GM10847 (cell line): Measurements from ENCODE around the gene SV2C.

Source experiments
- POLR2A ChIP-seq: IDR thresholded peaks from 2 replicates; pipeline ENCODE4 v1.6.1; 2011; ENCODE audit not compliant: insufficient read length; ENCODE audit errors: extremely low read depth

Gene SV2C

DNA sequence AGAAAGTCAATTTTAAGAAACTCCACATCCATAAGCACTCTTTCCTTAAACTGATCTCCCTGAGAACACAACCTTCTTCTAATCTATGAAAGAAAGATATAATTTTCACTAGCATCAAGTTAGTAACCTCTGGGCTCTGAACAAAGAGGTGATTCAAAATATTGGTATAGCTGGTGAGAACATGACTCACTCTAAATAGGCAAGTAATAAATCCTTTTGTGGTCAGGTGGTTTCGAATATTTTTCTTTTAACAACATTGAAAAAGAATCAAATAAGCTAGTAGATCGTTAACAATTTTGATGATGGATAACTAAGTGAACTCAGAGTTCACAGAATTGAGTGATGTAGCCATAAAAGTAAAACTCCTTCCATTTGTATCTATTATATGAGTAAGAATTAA is 169.3 kb downstream of the SV2C start:
- TF ChIP-seq POLR2A = no peak

DNA sequence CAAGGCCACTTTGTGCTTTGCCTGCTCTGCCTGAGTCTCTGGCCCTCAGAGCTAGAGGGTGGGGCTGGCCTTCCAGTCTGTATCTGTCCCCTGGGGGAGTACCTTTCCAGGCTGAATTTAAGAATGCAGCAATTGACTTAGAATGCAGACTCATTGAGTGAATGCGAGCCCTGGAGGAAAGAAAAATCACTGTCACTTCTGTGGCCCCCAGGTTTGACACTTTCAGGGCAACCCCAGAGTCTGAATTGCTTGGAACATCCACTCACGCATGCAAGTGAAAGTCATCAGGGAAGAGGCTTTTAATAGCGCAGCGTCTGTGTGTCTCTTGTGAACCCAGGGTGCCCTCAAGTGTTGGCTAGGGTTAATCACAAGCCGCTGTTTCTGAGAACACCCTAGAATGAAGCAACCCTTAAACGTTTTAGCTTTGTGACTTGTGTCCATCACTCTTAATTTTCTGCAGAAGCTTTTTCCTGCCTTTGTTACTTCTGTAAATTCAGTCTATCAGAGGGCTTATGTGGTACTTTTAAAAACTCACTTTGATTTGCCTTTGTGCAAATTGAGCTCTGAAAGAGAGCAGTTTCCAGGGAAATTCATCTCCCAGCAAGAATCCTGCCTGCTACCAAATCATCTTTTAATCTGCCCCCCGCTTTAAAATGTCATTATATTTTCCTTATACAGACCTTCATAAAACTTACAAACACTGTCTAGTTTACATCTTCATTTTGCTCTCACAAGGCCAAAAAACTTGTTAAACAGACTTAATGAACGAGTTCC is 173.1 kb downstream of the SV2C start:
- no peak for TF ChIP-seq POLR2A

DNA sequence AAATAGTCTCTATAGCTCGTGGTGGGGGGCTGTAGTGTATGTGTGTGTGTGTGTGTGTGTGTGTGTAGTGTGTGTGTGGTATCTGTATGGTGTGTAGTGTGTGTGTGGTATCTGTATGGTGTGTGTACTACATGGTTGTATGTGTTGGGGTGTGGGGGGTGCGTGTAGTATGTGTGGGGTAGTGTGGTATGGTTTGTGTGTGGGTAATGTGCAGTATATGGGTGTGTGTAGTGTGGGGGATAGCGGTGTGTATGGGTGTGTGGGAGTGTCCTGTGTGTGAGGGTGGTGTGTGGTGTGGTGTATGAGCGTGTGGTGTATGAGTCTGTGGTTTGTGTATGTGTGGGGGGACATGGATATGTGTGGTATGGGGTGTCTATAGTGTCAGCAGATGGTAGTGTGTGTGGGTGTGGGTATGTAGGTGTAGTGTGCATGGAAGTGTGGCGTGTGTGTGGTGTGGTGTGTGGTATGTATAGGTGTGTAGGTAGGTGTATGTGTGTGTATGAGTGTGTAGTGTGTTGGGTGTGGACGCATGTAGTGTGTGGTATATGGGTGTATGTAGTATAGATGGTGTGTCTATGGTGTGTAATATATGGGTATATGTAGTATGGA is 174.1 kb downstream of the SV2C start:
- TF ChIP-seq POLR2A = no peak

DNA sequence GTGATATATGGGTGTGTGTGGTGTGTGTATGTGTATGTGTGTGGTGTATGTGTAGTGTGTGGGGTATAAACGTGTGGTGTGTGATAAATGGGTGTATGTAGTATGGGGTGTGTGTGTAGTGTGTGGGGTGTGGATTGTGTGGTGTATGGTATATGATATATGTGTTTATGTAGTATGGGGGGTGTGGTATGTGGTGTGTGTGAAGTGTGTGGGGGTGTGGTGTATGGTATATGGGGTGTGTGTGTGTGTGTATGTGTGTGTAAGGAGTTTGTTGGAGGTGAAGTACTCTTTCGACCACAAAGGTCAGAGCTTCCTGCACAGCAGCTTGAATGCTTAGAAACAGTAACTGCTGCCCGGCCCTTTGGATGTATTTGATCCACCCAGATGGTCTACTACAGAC is 174.7 kb downstream of the SV2C start:
- TF ChIP-seq POLR2A = no peak

DNA sequence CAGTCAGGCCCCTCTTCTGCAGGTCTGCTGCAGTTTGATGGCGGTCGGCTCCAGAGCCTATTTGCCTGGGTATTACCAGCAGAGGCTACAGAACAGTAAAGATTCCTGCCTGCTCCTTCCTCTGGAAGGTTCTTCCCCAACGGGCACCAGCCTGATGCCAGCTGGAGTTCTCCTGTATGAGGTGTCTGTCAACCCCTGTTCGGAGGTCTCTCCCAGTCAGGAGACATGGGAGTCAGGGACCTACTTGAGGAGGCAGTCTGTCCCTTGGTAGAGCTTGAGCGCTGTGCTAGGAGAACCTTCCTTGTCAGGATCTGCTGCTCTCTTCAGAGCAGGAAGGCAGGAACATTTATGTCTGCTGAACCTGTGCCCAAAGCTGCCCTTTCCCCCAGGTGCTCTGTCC is 181.5 kb downstream of the SV2C start:
- no peak for TF ChIP-seq POLR2A

DNA sequence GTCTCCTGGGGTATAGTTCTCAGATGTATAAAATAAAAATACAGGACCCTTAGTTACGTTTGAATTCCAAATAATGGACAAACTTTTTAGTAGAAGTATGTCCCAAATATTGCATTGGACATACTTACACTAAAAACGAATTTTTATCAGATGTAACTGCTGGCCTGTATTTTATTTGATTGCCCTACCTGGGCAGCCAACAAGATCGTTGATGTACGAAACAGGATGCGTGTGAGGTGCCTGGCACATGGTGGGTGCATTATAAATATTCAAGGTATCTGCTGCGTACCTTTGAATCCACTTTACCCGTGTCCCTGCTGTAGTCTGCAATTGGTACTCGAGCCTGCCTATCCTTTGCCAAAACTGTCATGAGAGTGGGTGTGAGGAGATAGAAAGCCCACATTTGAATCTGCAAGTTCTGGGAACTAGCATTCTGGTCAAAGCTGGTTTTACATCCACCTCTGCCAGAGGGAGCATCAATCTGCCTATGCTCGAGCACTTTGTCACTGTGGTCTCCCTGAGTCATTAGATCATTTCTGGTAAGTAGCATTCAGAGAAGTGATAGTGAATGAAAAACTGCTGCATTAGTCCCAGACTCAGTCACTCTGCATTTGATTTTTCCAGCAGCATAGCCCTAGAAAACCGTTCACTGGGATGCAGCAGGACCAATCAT is 186.2 kb downstream of the SV2C start:
- no peak for TF ChIP-seq POLR2A

DNA sequence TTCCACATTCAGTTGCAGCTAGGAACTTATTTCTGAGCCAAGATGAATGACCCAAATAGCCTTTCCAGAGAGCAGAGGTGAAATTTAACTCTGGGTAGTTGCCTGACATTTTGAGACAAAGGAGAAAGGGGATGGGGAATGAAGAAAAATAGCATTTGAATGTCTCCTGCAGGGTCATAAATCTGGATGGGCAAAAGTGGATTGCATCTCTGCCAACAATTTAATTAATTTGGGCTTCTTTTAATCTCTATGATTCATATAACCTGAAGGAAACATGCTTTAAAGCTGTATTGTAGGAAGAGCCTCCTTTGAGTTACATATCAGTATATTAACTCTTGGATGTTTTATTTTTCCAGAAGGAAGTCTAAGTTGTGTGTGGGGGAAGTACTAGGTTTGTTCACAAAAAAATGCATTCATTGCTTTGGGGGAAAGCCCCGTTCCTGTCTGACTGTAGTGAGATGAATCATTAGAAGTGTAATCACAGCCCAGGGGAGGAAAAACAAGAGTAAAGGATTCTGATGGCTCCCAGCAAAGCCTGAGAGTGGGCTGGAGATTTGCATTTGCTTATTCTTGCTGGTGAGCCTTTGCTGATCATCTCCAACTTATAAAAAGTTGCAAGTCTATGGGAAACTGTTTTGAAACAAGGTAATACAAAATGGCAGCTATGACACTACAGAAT is 186.9 kb downstream of the SV2C start:
- TF ChIP-seq POLR2A = no peak

DNA sequence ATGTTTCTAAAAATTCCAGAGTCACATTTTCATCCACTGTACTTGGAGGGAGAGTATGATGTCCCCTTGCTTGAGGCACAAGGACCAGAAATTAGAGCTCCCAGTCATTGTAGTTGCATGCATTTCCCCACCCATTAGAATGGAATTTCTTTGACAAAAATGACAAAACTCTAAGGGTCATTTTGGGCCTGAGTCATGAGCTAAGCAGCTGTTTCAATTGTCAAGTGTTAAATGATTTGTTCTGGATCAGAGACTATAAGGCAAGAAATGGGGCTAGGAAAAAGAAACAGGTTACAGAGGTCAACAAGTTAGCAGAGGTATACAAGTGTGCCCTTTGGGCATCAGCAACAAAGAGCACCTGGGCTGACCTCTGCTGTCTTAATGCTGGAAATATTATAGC is 188.7 kb downstream of the SV2C start:
- TF ChIP-seq POLR2A = no peak

DNA sequence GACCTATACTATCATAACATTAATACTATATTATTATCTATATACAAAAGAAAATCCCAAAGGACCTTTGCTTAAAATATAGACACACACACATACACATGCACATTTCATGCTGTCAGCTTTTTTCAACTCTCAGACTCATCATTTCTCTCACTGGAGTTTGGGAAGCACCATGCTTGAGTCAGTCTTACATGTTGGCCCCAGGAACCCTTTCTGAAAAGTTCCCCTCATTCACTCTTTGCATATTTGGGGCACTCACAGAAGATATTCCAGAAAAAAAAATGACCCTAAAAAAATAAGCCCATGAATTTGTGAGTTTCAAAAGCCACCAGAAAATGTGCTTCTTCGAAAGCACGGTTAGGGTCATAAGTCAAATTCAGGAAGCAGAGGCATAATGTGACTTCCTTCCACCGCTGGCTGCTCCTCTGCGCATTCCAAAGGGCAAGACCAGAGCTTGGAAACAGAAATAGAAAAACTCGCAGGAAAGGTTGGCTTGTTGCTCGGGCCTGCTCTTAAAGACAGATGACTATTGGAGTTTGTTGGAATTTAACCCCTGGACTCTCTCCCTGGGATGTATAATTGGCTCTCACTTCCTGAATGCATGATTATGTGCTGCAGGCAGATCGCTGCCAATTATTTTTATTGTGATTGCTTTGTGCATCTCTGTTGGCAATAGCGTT is 190.2 kb downstream of the SV2C start:
- no peak for TF ChIP-seq POLR2A

DNA sequence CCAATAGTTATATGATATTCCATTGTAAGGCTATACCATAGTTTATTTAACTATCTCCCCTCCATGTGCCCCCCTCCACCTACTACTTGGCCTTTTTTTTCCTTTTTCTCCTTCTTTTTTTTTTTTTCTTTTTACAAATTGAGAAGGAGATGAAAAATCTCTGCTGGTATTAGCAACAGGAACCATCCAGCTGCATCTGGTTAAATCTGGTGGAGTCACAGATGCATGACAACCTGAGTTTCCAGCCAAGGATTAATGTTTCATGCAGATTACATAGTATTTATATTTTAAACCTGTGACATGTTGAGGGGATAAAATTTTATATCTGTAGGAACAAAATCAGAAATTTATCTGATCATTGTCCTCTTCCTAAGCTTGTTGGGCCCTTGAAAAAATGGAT is 191.4 kb downstream of the SV2C start:
- TF ChIP-seq POLR2A = no peak

DNA sequence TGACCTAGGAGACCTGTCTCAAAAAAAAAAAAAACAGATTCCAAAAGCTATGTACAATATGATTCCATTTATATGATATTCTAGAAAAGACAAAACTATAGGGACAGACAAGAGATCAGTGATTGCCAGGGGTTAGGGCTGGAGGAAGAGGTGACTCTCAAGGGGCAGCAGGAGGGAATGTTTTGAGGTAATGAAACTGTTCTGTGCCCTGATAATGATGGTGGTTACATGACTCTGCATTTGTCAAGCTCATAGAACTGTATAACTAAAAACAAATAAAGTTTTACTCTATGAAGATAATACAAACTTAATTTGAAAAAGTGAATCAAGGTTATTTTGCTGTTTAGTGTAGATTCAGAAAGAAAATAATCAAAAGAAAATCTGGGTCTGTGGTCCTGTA is 194.6 kb downstream of the SV2C start:
- no peak for TF ChIP-seq POLR2A

DNA sequence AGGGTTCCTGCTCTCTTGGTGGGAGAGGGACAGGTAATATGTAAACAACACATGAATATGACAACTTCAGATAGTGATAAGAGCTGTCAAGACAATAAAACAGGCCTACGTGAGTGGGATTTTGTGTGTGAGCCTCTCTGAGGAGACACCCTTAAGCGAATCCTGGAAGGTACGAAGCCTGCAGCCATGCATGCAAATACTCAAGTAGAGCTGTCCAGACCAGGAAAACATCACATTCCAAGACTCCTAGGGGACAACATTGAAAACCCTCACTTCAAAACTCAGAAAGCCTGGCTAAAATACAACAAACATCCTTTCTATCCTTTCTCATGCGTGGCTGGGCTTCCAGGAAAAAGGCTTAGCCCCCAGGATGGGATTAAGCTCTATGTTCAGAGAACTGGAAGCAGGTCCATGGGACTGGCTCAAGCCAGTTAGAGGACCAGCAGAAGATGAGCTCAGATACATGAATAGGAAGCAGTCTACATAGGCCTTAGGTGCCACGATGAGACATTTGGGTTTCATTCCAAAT is 195.1 kb downstream of the SV2C start:
- TF ChIP-seq POLR2A = no peak

DNA sequence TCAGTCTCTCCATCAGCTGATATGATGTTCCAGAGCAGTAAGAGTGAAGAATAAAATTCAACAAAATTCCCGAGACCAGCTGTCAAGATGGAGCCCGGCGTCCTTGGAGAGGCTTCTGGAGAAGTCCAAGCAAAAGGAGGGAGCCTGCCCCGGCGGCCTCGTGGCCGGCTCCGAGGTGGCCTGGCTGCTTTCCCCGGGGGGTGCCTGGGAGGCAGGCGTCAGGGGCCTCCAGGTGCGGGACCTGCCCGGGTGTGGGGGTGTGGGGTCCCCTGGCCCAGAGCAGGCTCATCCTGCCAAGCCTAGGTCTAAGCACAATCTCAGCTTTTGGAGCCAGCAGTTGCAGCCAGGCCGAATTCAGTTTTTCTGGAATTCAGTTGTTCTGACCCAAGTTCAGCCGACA is 197.3 kb downstream of the SV2C start:
- TF ChIP-seq POLR2A = no peak

DNA sequence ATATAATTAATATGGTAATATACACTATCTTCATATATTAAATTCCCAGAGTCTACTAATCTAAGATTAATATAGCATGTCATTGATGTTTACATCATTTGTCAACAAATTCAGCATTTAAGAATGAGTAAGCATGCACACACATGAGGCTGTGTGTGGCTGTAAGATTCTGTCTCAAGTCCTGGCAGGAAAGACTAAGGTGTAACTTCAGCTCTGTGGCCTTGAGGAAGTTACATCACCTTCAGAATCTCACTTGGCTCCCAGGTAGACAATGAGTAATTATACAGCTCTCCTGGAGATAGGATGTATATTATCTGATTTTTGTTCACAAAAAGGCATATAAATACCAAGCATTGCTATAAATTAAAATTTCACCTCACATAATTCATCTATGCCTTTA is 200.5 kb downstream of the SV2C start:
- TF ChIP-seq POLR2A = no peak

DNA sequence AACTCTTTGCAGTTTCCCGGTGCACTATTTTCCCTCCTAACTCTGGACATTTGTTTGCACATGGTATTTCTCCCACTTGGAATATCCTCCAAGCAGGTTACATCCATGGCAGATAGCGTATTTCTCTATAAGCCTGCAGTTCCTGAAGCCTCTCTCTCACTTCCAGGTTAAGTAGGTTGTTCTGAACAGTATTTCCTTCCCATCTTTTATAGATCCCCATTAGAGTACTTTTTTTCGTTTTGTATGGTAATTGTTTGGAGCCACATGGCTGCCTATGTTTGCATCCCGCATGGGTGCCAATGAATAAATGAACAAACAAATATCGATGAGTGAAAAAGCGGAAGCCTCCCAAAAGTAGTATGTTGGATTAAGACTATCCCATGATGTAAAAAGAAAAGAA is 206.5 kb downstream of the SV2C start:
- no peak for TF ChIP-seq POLR2A

DNA sequence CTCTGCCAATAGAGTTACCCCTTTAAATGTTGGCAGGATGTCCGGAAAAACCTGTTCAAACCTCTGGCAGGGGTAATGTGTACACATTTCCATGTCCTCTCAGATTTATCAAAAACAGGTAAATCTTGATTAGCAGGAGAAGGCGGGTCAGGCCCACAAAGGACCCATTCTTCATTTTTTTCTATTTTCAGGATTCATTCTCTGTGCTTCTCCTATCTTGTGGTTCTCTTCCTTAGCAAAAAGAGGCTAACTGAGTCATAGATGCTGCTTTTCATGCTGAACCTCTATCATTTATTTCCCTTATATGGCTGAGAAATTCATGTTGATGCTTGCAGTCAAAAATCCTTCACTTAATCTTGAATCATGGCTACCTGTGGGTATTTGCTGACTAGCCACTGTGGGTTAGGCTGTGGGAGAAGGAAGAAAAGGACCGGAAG is 207.2 kb downstream of the SV2C start:
- no peak for TF ChIP-seq POLR2A
